ENCODE measurements around the gene POLG2. TPM values are rescaled to one million over a fixed set of nuclear protein-coding genes. Genes with fewer than 3 reads are reported as not detected.
A peak's percentile ranks its signal among the peaks of the same experiment; 100 is the strongest.

POLG2 gene
- polyA plus RNA-seq, 2 of the 4 experiments (the other 2 are of a cell fraction), result 26.3 to 31.3 TPM

GRCh38 chr17:64447526-64447925 is 49.3 kb downstream of the POLG2 start (continued):
- TF ChIP-seq ELK1 (IDR thresholded peaks at IDR 0.05; ENCODE audit: low read depth, low read length), result no peak
- no peak for TF ChIP-seq ZFP36 (IDR thresholded peaks at IDR 0.05; ENCODE audit: borderline replicate concordance, partially characterized antibody)

- ATAC-seq (peak; percentile 51 to 81; a peak in 5 of 6 replicates), FAIRE-seq (no peak), DNase-seq (ENCODE audit: low read depth in 1 of 2, low spot score in 1 of 2) (peak in 1 of 2 experiments; percentile 81)
- POLR2A ChIA-PET, result interaction anchor here (0.6 kb wide), 1 partner anchor 62 kb away, joined by 3 read pairs; no protein-coding TSS in a partner anchor
- Histone ChIP-seq H3K4me1 (peaks cover 22% of the 10 kb centered on the region), H3K4me3 (no peak overlapping the region), H3K9me3 (peaks cover 17% of the 10 kb centered on the region), H3K27ac (peak overlapping the region; percentile 13 to 71; a peak in 3 of 6 replicates), H3K4me2 (peak overlapping the region; percentile 41)
- CTCF ChIA-PET, result interaction anchor here (0.5 to 1.5 kb wide), 11 partner anchors 9 to 333 kb away, joined by 3 to 5 read pairs (median 3); no protein-coding TSS in a partner anchor
- 38% methylated on average over 6 of the region's 6 CpGs for WGBS (ENCODE audit: missing lambda C conversion rate)
- TF ChIP-seq NFE2L2 (conservative IDR thresholded peaks at IDR 0.05; ENCODE audit: low read length) (no peak), KDM5A (IDR thresholded peaks at IDR 0.05) (no peak), E2F6 (IDR thresholded peaks at IDR 0.05; ENCODE audit: borderline replicate concordance, low read depth) (no peak), FOSL2 (IDR thresholded peaks at IDR 0.05) (no peak), FOSL2 (CRISPR knock-in tag; IDR thresholded peaks at IDR 0.05) (peak; percentile 44), CBX8 (IDR thresholded peaks at IDR 0.05) (no peak), FOXS1 (CRISPR knock-in tag; IDR thresholded peaks at IDR 0.05) (no peak)
These were observed 53.6 kb downstream of the POLG2 start for GRCh38 chr17:64443086-64443760.

GRCh38 chr17:64442541-64442971 is 54.3 kb downstream of the POLG2 start:
- FAIRE-seq, result no peak
- Histone ChIP-seq H3K27ac (peak overlapping the region; percentile 30 to 71), H3K4me2 (peak overlapping the region; percentile 41), H3K9me3 (peaks cover 24% of the 10 kb centered on the region), H3K4me3 (no peak overlapping the region), H3K4me1 (peaks cover 22% of the 10 kb centered on the region)
- TF ChIP-seq HMGXB4 (CRISPR knock-in tag; IDR thresholded peaks at IDR 0.05; ENCODE audit: borderline replicate concordance), result no peak
- no peak for TF ChIP-seq HDAC2 (IDR thresholded peaks at IDR 0.05)
- no peak for TF ChIP-seq MAX (IDR thresholded peaks at IDR 0.05)
- TF ChIP-seq MAFK (IDR thresholded peaks at IDR 0.05; ENCODE audit: partially characterized antibody), result no peak
- no peak for TF ChIP-seq CTCF (IDR thresholded peaks at IDR 0.05)
- no peak for TF ChIP-seq NPAS2 (CRISPR knock-in tag; IDR thresholded peaks at IDR 0.05; ENCODE audit: borderline replicate concordance)
- no peak for TF ChIP-seq TFCP2L1 (CRISPR knock-in tag; IDR thresholded peaks at IDR 0.05)
- TF ChIP-seq ZC3H11A (IDR thresholded peaks at IDR 0.05), result no peak
- TF ChIP-seq PBX3 (IDR thresholded peaks at IDR 0.05), result no peak
- no peak for TF ChIP-seq CBX2 (IDR thresholded peaks at IDR 0.05; ENCODE audit: borderline replicate concordance, low read depth)
- TF ChIP-seq RAD21 (conservative IDR thresholded peaks at IDR 0.05 in 1 of 2, IDR thresholded peaks at IDR 0.05 in 1 of 2), result no peak
- TF ChIP-seq ZNF302 (CRISPR knock-in tag; IDR thresholded peaks at IDR 0.05), result no peak
- no peak for TF ChIP-seq HEYL (CRISPR knock-in tag; IDR thresholded peaks at IDR 0.05)
- TF ChIP-seq KDM1A (IDR thresholded peaks at IDR 0.05; ENCODE audit: low read depth), result no peak
- TF ChIP-seq EHMT2 (IDR thresholded peaks at IDR 0.05; ENCODE audit: low read depth), result no peak
- no peak for TF ChIP-seq CHD2 (IDR thresholded peaks at IDR 0.05; ENCODE audit: low read length, partially characterized antibody)
- ChIA-PET CTCF (interaction anchor here (0.7 to 16.0 kb wide), 5 partner anchors 10 to 334 kb away, joined by 3 to 163 read pairs (median 3); no protein-coding TSS in a partner anchor), POLR2A (interaction anchor here (0.6 kb wide), 1 partner anchor 63 kb away, joined by 3 read pairs; no protein-coding TSS in a partner anchor)
- peak; percentile 78 to 80 for ATAC-seq
- WGBS (ENCODE audit: missing lambda C conversion rate), result 46% methylated on average over 3 of the region's 3 CpGs
- peak in 1 of 2 experiments; percentile 55 for DNase-seq (ENCODE audit: low read depth in 1 of 2, low spot score in 1 of 2)
